Glomerular endothelial cell (primary cell): ENCODE measurements around the gene RAG2. TPM values are rescaled to one million over a fixed set of nuclear protein-coding genes. Genes with fewer than 3 reads are reported as not detected.

Source experiments
- DNase-seq: peaks from one replicate; pipeline ENCODE4 v3.0.0-alpha.2; 2011; ENCODE audit warnings: low read depth, low spot score; ENCODE audit errors: extremely low read depth
- total RNA-seq: library from RNA; depleted of rRNA; stranded (reverse); fragments of >200 nt; gene quantifications from 2 replicates; pipeline ENCODE4 v1.2.3, GENCODE V29; 2015

RAG2 gene
- total RNA-seq, 1 donor from 2014 or later: not detected

DNA sequence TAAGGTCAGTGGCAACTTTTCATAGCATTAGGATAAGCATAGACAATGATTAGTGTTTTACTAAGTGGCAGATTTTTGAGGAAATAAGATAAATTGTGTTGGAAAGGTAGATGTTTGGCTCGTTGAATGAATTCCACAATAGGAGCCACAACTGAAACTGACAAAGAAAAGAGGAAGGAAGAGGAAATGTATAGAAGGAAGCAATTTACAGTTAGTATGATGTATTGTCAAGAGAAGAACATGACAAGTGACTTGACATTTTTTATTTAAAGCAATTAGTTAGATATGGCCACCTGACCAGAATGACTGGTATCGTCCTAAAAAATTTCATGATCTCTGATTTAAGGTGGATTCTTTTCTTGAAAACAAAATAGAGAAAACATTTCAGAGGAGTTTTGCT is 3.1 kb upstream of the RAG2 start:
- no peak for DNase-seq

DNA sequence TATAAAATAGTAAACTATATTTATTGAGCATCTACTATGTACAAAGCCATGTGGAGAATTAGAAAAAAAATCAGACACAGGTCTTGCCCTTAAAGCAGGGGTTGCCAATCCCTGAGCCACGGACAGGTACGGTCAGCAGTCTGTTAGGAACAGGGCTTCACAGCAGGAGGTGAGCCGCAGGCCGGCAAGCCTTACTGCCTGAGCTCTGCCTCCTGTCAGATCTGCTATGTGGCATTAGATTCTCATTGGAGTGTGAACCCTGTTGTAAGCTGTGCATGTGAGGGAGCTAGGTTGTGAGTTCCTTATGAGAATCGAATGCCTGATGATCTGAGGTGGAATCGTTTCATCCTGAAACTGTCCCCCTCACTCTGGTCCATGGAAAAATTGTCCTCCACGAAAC is 2.1 kb upstream of the RAG2 start:
- no peak for DNase-seq

DNA sequence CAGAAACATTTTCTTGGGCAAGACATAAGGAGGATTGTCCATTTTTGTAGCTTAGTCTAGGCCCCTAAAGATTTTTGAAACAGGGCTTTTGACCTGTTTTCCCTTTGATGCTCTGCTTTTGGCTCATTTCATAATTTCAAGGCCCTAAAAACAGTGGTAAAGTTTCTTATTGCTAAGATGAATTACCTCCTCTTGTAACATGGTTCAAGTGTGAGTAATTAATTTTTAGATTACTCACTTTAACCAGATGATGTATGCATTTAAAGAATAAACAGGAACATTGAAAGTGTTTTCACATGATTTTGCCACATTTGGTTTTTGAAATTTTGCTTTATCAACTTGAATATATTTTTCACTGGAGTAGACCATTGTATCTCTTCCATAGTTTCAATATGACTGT is 1.2 kb downstream of the RAG2 start:
- no peak for DNase-seq

DNA sequence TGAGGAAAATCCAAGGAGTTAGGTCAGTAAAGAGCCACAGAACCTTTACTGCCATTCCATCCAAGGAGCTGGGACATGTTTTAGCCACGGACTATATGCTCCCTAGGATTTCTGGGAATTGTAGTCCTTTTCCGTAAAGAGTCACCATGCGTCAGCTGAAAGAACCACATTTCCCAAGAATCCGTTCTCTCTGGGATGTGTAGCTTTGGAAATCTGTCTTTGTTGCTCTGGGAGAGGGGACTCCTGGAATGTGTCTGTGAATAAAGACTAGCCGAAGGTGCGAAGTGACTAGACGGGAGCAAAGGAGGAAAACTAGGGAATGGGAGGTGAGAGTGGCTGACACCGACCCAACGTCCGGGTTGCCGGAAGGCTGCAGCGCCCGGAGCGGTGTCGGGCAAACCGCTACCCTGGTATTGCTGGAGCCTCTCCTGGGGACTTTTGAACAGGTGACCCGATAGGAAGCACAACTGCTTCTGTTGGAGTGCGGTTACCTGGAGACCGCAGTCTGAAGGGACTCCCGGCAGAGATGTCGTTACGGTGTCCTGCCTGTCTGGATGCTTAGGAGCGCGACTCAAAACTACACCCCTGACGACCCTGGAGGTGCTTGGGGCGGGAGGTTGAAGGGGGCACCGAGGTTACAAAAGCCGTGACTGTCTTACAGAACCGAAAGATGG is 3.6 kb downstream of the RAG2 start, which contains the start of gene IFTAP:
IFTAP (plus strand) TSS at position 187 of the 674 bp plus-strand sequence. CDS start 15,602 bp downstream, outside the sequence.
- peak; percentile 87 for DNase-seq

DNA sequence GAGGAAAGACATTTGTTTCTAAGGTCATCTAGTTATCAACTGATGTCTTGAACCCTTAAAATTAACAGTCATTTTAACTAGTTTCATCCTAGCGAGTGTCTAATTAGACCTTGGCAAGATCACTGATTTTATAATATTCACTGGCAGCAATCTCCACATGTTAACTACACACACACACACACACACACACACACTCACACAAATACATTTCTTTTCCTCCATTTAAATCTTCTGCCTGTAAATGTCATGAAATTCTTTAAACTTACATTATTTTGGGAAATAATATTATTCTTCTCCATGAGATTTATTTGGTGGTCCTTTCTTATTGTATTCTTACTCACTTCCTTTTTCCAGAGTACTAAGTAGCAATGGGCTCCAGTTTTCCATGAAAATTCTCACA is 6.6 kb downstream of the RAG2 start:
- DNase-seq: no peak

DNA sequence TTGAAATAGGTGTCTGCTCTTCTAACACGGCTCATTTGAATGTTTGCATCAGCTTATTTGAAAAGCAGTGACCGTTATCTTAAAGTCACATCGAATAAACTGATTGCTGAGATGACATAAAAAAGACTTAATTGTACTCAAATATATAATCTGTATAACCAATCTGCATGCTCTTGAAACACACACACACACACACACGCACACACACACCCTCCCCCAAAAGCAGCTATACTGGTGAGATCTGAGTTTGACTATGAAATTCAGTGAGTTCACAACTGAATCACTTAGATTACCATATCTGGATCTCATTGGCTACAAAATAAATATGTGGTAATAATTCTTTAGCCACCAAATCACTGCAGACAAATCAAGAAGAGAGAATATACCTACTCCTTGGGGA is 7.5 kb downstream of the RAG2 start:
- DNase-seq: no peak

DNA sequence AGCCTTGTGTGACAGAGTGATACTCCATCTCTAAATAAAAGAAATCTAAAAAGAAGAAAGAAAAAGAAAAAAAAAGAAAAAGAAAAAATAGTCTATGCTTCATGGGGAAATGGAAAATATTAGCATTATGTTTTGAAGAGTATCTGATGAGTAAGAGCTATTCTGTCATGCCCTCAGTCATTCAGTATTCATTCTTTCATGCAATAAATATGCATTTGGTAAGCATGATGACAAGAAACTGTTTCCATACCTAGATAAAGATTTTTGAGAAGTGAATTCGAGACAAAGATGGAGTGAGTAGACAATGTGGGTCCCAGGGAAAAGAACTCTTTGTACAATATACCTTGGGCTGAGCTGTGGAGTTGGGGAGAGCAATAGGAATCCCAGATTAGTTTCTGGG is 9.9 kb downstream of the RAG2 start:
- DNase-seq: no peak

DNA sequence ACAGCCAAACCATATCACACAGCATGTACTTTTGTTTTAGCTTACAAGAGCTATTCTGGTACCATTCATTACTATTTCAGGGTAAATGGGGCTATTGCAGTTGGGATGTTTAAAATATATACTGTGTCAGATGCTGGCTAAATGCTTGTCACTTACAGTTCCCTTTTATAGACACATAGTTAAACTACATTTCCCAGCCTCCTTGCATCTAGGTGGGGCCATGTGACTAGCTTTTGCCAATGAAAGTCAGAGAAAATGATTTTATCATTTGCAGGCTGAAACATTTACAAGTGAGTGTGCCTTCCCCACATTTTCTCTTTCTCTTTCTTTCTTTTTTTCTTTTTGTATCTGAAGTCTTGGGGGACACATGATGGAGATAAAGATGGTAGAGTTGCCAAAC is 11.5 kb downstream of the RAG2 start:
- no peak for DNase-seq

DNA sequence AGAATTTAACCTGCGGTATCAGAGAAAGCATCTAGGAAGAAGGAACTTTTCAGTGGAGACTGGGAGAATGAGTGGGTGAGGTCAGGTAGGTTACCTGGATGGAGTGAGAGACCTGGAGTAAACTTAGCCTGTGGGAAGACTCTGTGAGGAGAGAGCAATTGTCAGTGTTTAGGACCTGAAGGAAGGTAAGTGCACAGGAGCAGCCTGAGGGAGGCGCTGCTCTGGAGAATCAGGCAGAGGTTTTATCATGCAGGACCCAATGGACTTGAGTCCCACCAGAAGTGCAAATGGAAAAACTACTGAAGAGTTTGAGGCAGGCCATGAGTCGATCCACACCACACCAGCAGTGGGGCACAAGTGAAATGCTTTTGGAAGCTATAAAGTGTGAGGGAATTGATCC is 14.4 kb downstream of the RAG2 start:
- no peak for DNase-seq

DNA sequence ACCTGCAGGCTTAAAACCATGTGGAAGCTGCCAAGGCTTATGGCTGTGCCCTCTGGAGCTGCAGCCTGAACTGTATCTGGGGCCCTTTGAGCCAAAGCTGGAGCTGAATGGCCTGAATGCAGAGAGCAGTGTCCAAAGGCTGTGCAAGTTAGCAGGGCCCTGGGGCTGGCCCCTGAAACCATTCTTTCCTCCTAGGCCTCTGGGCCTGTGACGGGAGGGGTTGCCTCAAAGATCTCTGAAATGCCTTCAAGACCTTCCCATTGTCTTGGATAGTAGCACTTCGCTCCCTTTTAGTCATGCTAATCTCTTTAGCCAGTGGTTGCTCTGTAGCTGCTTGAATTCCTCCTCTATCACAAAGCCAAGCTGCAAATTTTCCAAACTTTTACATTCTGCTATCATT is 16.5 kb downstream of the RAG2 start:
- DNase-seq: no peak

DNA sequence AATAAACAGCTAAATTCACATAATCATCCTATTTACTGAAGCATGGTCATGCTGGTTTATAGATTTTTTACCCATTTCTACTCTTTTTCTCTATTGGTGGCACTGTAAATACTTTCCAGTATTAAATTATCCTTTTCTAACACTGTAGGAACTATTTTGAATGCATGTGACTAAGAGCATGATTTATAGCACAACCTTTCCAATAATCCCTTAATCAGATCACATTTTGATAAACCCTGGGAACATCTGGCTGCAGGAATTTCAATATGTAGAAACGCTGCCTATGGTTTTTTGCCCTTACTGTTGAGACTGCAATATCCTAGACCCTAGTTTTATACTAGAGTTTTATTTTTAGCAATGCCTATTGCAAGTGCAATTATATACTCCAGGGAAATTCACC is 19.6 kb downstream of the RAG2 start:
- DNase-seq: no peak

DNA sequence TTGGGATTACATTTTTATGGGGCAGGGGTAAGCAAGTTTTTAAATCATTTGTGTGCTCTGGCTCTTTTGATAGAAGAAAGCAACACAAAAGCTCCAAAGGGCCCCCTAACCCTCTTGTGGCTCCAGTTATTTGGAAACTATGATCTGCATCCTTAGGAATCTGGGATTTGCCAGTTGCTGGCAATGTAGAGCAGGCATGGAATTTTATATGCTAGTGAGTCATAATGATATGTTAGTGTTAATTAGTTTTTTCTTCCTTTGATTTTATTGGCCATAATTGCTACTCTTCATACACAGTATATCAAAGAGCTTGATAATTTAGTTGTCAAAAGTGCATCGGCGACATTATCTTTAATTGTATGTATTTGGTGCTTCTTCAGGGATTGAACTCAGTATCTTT is 20.2 kb downstream of the RAG2 start:
- no peak for DNase-seq

DNA sequence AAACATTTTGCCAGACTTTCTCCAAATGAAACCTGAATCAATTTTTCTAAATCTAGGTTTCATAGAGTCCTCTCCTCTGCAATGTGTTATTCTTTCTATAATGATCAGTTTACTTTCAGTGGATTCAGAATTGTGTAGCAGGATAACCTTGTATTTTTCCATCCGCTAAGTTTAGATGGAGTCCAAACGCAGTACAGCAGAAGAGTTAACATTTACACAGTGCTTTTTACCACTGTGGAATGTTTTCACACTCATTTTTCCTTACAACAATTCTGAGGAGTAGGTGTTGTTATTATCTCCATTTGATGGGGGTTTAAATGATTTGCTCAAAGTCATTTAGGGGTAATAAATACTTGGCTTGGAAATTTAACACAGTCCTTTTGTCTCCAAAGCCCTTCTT is 20.7 kb downstream of the RAG2 start:
- DNase-seq: no peak

DNA sequence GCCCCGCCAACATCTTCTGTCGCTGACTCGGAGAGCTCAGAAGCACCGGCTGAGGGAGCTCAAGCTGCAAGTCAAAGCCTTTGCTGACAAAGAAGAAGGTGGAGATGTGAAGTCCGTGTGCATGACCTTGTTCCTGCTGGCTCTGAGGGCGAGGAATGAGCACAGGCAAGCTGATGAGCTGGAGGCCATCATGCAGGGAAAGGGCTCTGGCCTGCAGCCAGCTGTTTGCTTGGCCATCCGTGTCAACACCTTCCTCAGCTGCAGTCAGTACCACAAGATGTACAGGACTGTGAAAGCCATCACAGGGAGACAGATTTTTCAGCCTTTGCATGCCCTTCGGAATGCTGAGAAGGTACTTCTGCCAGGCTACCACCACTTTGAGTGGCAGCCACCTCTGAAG is 23.6 kb downstream of the RAG2 start:
- DNase-seq: no peak

DNA sequence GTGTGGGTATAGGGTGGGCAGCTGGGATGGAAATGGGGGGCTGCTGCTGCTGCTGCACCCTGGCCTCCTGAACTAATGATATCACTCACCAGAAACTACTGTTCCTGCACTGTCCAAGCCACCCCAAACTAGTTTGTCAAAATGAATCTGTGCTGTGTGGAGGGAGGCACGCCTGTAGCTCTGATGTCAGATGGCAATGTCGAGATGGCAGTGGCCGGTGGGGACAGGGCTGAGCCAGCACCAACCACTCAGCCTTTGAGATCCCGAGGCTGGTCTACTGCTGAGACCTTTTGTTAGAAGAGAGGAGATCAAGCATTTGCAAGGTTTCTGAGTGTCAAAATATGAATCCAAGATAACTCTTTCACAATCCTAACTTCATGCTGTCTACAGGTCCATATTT is 28.9 kb downstream of the RAG2 start:
- DNase-seq: no peak

DNA sequence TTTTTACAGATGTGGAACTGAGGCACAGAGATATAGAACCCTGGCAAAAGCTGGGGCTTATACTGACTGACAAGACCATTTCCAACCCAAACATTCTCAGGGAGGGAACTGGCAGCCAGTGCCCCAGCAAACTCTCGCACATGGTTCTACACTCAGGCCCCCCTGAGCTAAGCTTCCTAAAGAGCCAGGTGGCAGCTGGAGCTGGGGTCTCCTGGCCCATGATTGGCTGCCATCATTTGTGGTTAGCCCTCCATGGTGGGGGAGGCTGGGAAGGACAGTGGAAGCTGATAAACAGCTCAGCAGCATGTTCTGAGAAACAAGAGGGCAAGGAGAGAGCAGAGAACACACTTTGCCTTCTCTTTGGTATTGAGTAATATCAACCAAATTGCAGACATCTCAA is 30.3 kb downstream of the RAG2 start, which contains the start of gene RAG1:
RAG1 (plus strand) TSS at position 314 of the 400 bp plus-strand sequence. CDS start 5,298 bp downstream, outside the sequence.
- DNase-seq: no peak

DNA sequence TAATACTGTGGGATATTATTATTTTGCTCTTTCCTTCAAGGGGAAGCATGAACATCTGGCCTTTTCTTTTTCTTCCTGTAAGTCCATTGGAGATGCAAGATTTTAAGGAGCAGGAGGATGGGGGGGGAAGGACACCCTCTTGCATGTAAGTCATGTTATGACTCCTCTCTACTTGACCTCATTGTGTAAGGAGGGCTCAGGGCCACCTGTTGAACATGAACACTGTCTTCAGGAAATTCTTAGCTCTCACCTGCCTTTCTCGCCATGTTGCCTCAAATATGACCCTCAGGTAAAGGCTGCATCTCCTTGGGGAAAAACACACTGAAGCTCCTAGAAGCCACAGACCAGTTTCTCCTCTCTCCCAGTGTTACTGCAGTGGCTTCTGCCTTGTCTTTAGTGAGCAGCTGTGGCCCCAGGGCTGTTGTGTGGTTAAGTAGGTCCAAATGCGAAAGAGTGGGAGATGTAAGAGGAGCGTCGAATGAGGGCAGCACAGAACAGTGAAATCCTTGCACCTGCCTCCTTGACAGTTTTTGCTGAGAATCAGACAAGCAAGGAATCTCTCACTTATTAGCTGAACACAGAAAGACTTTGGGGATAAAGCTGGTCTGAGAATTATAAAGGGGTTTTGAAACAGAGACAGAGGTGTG is 31.5 kb downstream of the RAG2 start:
- no peak for DNase-seq

DNA sequence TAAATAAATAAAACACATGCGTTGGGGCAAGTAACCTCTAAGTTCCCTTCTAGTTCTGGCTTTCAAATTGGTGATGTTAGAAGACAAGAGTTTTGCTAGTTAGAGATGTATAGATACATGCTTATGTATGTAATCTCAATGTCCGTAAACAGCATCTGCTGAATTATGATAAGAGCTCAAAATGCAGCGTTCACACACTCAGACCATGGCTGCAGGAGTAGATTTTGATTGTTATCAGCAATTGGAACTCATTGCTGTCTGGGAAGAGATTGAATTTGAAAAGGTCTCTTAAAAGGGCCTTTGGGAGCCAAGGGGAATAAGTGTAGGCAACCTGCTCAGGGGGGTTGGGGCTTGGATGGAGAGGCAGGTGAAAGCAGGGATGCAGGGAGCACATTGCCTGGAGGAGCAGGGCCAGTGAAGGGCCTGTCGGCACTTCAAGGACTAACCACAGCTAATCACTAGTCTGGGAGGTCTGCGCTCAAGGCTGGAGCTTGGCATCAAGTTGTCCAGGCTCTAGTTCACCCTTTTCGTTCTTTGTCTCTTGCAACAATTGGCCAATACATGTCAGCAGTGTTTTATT is 32.9 kb downstream of the RAG2 start:
- no peak for DNase-seq

DNA sequence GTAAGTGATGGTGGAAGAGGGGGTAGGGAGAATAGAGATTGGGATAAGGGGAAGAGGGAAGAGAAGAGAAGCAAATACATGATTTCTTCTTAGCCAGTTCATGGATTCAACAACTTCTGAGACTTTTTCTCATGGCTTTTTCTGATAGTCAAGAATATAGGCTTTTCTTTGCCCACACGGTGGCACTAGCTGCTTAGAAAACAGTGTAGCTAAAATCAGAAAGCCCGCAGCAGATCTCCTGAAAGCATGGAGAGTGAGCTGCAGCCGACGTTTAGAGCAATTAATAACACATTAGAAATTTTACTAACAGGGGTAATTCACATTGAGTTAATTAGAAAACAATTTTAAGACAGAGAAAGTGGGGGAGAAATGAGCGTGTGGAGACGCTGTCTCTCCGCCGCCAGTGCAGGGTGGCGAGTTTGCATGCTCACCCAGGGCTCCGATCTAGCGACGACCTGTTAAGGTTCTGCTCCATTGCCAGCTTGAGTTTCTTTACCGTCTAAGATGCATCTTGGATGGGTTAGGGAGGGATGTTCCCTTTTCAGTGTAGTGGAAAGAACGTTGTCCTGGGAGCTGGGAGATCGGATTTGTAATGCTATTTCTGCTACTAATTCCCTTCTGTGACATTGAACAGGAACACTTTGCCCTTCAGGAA is 33.5 kb downstream of the RAG2 start:
- peak; percentile 34 for DNase-seq

DNA sequence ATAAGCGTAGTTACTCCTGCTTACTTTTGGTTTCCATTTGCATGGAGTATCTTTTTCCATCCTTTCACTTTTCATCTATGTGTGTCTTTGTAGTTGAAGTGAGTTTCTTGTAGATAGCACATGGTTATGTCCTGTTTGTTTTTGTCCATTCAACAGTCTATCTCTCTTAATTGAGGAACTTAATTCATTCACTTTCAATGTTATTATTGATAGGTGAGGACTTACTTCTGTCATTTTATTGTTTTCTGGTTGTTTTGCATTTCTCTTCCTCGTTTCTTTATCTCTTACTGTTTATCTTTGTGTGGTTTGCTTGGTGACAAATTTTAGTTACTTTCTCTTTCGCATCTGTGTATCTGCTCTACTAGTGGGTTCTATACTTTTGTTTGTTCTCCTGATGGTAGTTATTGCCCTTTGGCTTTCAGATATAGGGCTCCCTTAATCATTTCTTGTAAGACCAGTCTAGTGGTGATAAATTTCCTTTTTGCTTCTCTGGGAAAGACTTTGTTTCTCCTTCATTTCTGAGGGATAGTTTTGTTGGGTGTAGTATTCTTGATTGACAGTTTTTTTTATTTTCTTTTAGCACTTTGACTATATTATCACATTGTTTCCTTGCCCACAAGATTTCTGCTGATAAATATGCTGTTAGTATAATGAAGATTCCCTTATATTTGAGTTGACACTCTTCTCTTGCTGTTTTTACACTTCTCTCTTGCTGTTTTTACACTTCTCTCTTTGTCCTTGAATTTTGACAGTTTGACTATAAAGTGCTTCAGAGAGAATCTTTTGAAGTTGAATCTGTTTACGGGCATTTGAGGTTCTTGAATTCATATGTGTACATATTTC is 39.2 kb downstream of the RAG2 start:
- no peak for DNase-seq

DNA sequence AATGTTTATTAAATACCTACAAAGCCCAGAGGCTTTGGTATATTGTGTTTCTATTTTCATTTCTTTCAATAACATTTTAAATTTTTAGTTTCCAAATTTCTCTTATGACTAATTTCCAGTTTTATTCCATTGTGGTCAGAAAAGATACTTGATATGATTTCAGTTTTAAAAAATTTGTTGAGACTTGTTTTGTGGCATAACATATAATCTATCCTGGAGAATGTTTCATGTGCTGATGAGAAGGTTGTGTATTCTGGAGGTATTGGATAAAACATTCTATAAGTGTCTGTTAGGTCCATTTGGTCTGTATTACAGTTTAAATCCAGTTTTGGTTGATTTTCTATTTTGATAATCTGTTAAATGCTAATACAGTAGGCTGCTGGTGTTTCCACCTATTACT is 40.0 kb downstream of the RAG2 start:
- DNase-seq: no peak
